Nucleus accumbens (tissue), 56 donors: ENCODE results near the gene S100PBP.

Source experiments
- DNase-seq, 56 donors: peaks; one replicate each; lab custom pipeline; 2025; lab: John Stamatoyannopoulos, UW

S100PBP gene

DNA sequence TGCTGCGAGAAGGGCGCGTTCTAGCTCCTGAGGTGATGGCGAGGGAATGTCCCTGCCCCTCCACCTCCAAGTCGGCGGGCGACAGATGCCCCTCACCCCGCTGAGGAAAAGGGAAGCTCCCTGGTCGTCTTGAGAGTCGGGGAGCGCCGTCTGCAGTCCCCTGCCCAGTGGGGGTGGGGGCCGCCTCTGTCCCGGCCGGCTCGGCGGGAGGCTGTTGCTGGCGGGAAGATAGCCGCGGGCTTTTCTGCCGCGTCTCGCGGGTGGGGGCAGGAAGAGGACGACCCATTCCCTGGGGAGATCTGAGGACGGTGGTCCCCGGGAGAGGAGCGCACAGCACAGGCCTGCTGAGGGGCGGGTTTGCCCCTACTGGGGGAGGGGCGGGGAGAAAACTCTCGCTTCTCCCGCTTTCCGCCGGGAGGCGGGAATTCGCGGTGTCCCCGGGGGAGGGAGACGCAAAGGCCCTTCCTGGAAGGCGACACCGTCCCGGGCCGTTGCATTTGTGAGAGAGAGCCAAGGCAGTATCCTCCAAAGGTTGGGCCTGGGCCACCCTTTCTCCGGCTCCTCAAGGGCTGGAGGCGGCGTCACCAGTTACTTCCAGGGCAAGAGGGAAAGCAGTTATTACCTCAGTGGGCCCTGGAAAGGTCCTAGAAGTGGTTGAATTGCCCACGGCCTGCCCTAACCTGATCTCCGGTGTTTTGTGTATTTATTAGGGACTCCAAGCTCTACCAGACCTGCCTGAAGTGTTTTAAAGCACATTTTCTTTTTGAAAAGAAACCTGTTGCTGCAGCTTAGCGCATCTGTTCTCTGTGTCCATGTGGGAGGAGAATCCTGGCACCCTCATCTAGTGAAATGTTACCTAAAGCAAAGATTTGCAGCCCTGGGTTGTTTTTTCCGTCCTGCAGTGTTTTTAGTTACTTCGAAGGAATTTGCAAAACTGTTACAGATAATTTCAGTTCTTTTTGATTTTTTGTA is 648 bp downstream of the S100PBP start:
- DNase-seq: peak in 51 of 56 donors; percentile 13 to 81 (median 63)

DNA sequence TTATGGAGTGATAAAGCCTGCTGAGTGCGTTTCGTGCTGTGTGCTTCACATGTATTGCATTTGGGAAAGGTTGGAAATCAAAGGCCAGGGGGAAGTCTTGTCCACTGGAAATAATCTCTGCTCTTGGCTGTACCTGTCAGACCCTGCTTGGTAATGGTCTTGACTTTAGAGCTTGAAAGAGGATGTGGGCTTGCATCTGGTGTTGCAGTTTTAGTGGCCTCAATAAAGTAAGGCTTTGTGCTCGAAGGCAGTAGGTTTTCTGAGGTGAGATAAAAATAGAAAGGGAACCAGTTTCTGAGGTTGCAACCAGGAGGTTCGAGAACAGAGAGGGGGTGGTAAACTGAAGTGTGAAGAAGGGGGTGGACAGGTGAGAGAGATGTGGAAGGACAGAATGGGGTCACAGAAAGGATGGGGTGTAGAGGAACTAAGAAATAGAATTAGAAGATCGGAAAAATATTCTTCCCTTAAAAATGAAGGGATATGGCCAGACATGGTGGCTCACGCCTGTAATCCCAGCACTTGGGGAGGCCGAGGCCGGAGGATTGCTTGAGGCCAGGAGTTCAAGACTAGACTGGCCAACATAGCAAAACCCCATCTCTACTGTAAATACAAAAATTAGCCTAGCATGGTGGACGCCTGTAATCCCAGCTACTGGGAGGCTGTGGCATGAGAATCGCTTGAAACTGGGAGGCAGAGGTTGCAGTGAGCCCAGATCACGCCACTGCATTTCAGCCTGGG is 1.5 kb downstream of the S100PBP start:
- peak in 9 of 56 donors; percentile 12 to 29 (median 16) for DNase-seq

- peak in 5 of 56 donors; percentile 12 to 30 (median 23) for DNase-seq
These were observed 7.7 kb downstream of the S100PBP start for GRCh38 chr1:32825181-32825580.

- no peak for DNase-seq
These were observed 10.9 kb downstream of the S100PBP start for GRCh38 chr1:32828341-32828740.

- no peak for DNase-seq
These were observed 12.8 kb downstream of the S100PBP start for GRCh38 chr1:32830092-32830852.

- DNase-seq: no peak
These were observed 14.4 kb downstream of the S100PBP start for GRCh38 chr1:32831878-32832277.

DNA sequence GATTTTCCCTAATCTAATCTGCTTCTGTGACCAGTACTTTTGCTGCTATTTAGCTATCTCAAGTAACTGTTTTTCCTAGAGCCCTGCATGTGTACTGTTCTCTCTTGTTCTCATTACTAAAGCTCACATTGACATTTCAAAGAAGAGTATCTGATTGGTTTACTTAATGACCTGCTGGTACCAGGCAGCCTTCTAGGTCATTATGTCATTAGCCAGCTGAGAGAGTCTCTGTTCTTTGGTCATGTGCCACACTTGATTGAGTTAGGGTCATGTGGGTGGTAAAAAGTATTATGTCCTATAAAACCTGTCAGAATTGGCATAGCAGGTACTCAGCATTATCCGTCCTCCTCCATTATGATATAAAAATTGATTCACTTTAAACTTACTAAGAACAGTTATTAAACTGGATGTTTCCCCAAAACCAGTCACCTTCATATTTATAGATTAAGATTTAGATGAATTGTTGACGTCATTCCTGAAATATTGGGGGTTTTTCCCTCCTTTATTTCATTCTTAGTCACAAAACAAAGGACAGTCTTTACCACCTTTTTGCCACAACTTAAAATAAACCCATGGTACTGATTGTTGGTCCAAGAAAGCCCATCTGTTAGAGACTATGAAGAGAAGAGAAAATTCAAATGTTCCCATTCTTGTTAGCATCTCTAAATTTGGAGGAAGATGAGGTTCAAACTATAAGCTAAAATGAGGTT is 31.1 kb downstream of the S100PBP start:
- DNase-seq: no peak

GRCh38 chr1:32855861-32856617 is 38.6 kb downstream of the S100PBP start:
- DNase-seq: no peak

- DNase-seq: no peak
These were observed 40.7 kb downstream of the S100PBP start for GRCh38 chr1:32858136-32858535.

DNA sequence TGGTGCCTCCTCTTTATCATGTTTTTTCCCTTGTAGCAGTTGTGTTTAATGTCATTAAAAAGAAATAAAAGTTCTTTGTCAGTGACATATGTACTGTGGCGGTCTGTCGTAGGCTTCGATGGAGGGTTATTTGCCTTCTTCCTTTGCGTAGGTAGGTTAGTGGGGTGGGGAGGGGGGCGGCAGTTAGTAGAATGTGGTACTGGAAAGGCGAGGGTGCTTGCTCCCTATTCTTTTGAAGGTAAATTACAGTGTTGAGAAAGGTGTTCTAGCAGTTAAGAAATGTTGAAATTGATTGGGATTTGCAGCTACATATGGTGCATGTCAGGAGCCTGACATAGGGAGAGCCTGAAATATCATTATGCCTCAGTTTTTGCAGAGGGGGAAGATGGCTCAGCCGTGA is 41.3 kb downstream of the S100PBP start:
- peak in 7 of 56 donors; percentile 18 to 42 (median 38) for DNase-seq

- DNase-seq: no peak
These were observed 42.5 kb downstream of the S100PBP start for GRCh38 chr1:32859915-32860314.

DNA sequence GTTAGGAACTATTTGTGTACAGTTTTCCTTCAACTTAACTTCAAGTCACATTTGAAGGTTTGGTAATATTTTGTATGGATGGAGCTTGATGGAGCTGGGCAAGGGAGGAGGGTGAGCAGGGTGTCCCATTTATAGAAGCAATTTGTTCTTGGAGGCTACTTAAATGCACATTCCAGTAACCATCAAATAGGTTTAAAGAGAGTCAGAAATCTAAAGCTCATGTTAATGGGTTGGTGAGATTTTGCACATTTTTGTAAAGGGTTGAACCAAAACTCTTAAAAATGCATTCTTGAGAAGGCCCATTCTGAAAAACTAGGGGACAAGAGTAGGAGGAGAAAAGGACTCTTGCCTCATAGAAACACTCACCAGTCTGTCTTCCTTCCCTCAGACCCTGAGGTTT is 43.1 kb downstream of the S100PBP start:
- no peak for DNase-seq

DNA sequence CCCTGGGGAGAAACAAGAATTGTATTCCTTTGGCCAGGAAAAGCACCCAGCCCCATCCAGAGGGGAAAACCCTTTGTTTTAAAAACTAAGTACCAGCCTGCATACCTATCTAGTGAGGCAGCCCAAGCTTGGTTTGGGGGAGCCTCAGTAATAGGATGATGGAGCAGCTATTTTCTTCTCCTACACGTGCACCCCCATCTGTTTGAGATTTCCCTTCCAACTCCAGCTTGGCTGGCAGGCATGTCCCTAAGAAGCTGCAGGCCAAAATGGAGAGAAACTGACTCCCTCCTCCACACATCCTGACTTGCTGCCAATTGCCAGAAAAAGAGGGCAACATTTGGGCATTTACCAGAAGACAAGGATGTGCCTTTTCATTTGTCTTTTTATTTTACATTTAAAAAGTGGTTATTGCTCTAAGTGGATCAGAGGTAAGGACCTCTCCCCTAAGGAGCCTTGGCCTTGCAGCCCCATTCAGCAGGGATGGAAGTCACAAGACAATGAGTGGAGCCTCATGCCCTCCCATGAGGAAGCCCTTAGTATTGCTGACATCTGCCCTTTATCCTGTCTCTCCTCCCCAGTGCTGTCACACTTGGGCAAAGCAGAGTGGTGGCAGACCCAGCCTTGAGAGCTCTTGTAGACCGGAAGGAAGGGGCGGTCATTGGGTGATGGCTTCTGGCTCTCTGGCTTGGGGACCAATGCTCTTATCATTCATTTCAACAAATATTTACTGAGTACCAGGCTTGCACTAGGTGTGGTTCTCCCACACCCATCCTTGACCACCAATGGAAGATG is 44.6 kb downstream of the S100PBP start:
- DNase-seq: peak in 1 of 56 donors; percentile 22

DNA sequence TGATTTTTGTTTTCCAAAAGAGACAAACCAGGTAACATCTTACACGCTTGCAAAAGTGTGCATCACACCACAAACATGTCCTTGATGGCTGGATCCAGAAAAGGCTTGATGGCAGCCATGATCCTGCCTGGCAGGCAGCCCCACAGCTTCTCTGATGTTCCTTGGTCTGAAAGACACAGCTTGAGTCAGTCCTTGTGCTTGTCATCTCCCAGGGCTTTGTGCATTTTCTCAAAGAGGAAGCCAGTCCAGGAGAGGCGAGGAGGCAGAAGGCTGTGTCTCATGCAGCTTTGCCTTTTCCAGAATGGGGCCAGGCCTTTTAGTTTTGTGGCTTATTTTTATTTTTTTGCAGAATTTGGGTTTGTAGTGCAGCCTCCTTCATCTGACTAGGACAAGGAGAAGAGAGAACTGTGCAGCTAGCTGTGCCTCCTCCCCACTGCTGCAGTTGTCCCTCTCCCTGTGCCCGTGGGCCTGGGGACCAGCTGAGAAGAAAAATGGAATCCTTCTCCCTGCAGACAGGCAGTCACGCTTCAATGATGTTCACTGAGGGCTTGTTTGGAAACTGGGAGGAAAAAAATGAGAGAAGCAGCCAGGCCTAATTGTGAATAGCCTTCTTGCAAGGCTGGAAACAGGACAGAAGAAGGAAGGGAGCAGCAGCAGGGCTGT is 45.9 kb downstream of the S100PBP start:
- DNase-seq: no peak

DNA sequence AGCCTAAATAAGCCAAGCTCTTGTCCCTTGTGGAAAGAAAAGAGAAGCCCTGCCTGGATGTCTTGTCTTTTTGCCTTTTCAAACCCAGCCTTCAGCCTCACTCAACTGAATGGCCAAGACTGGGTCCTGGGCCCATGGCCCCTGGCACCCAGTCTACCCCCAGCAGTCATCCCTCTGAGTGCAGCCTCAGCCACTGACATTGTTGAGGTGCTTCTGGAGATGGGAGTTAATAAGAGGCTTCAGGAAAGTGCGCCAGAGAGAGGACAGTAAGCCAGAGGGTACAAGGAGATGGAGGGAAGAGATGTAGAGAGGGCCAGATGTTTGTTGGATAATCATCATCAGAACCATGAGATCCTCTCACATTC is 46.4 kb downstream of the S100PBP start:
- DNase-seq: no peak

GRCh38 chr1:32864375-32865019 is 47.0 kb downstream of the S100PBP start:
- DNase-seq: no peak

GRCh38 chr1:32865639-32866405 is 48.4 kb downstream of the S100PBP start:
- DNase-seq: no peak
